ENCODE measurements around the gene CYP8B1. TPM values are rescaled to one million over a fixed set of nuclear protein-coding genes. Genes with fewer than 3 reads are reported as not detected.

Gene CYP8B1
- total and polyA plus RNA-seq, 2 donors (not counting 1 experiment from before 2014, with no cell fraction given): not detected

GRCh38 chr3:42839616-42840015 is 36.1 kb downstream of the CYP8B1 start:
- H3K27ac ChIP-seq (ENCODE audit: insufficient read depth, low read length): no peak overlapping the region
- peaks cover 4% of the 10 kb centered on the region for H3K27me3 ChIP-seq (ENCODE audit: control insufficient read depth, insufficient read depth, low read length)
- no peaks in the 10 kb centered on the region for H3K4me1 ChIP-seq (ENCODE audit: control insufficient read depth, extremely low read depth, insufficient read depth, low read length)
- no peaks in the 10 kb centered on the region for H4K20me1 ChIP-seq (ENCODE audit: control insufficient read depth, extremely low read depth, insufficient read depth, low read length)
- H3K4me2 ChIP-seq (ENCODE audit: extremely low read depth, insufficient read depth, low read length): peak overlapping the region; percentile 89
- DNase-seq (ENCODE audit: low read depth in 2 of 2): peak; percentile 59 to 78
- TF ChIP-seq, protein P1, sequence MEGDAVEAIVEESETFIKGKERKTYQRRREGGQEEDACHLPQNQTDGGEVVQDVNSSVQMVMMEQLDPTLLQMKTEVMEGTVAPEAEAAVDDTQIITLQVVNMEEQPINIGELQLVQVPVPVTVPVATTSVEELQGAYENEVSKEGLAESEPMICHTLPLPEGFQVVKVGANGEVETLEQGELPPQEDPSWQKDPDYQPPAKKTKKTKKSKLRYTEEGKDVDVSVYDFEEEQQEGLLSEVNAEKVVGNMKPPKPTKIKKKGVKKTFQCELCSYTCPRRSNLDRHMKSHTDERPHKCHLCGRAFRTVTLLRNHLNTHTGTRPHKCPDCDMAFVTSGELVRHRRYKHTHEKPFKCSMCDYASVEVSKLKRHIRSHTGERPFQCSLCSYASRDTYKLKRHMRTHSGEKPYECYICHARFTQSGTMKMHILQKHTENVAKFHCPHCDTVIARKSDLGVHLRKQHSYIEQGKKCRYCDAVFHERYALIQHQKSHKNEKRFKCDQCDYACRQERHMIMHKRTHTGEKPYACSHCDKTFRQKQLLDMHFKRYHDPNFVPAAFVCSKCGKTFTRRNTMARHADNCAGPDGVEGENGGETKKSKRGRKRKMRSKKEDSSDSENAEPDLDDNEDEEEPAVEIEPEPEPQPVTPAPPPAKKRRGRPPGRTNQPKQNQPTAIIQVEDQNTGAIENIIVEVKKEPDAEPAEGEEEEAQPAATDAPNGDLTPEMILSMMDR (conservative IDR thresholded peaks at IDR 0.05 in 1 of 2, IDR thresholded peaks at IDR 0.05 in 1 of 2; ENCODE audit: low read depth in 1 of 2, low read length in 2 of 2): peak; percentile 75 to 86
- TF ChIP-seq EZH2 (IDR thresholded peaks at IDR 0.05; ENCODE audit: low read length, missing control alignments): no peak
- peak overlapping the region; percentile 74 for H2AFZ ChIP-seq (ENCODE audit: low read length)
- H3K9me3 ChIP-seq (ENCODE audit: control insufficient read depth, insufficient read depth, low read depth, low read length): no peaks in the 10 kb centered on the region
- H3K9ac ChIP-seq (ENCODE audit: insufficient read depth, low read length): no peak overlapping the region
- H3K4me3 ChIP-seq (replicated peaks in 1 of 4; ENCODE audit: control extremely low read depth in 1 of 4, insufficient read depth in 1 of 4, low read depth in 3 of 4, low read length in 4 of 4): peak overlapping the region in 3 of 4 experiments; percentile 33 to 40 (median 34)
- H3K79me2 ChIP-seq (ENCODE audit: control insufficient read depth, insufficient read depth, low read length): no peaks in the 10 kb centered on the region
- H3K36me3 ChIP-seq (ENCODE audit: control insufficient read depth, insufficient read depth, low read length): no peaks in the 10 kb centered on the region

DNA sequence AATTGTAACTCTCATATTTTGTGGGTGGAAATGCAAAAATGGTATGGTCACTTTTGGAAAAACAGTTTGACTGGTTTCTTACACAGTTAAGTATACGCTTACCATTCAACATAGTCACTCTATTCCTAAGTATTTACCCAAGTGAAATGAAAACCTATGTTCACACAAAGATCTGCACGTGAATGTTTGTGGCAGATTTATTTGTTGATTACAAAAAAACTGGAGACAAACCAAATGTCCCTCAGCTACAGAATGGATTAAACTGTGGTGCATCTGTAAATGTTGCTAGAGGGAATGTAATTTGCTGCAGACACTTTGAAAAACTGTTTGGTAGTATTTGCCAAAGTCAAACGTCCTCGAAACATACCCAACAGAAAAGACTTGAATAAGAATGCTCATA is 37.1 kb downstream of the CYP8B1 start:
- Histone ChIP-seq H3K27me3 (ENCODE audit: control insufficient read depth, insufficient read depth, low read length) (peaks cover 4% of the 10 kb centered on the region), H4K20me1 (ENCODE audit: control insufficient read depth, extremely low read depth, insufficient read depth, low read length) (no peaks in the 10 kb centered on the region), H3K27ac (ENCODE audit: insufficient read depth, low read length) (no peak overlapping the region), H3K4me2 (ENCODE audit: extremely low read depth, insufficient read depth, low read length) (no peak overlapping the region), H3K79me2 (ENCODE audit: control insufficient read depth, insufficient read depth, low read length) (no peaks in the 10 kb centered on the region), H3K9me3 (ENCODE audit: control insufficient read depth, insufficient read depth, low read depth, low read length) (no peaks in the 10 kb centered on the region), H3K36me3 (ENCODE audit: control insufficient read depth, insufficient read depth, low read length) (no peaks in the 10 kb centered on the region), H2AFZ (ENCODE audit: low read length) (no peak overlapping the region), H3K4me1 (ENCODE audit: control insufficient read depth, extremely low read depth, insufficient read depth, low read length) (no peaks in the 10 kb centered on the region), H3K9ac (ENCODE audit: insufficient read depth, low read length) (no peak overlapping the region), H3K4me3 (replicated peaks in 1 of 4; ENCODE audit: control extremely low read depth in 1 of 4, insufficient read depth in 1 of 4, low read depth in 3 of 4, low read length in 4 of 4) (no peak overlapping the region)
- DNase-seq (ENCODE audit: low read depth in 2 of 2): no peak
- TF ChIP-seq, protein P1 (conservative IDR thresholded peaks at IDR 0.05 in 1 of 2, IDR thresholded peaks at IDR 0.05 in 1 of 2; ENCODE audit: low read depth in 1 of 2, low read length in 2 of 2): no peak
- no peak for TF ChIP-seq EZH2 (IDR thresholded peaks at IDR 0.05; ENCODE audit: low read length, missing control alignments)

- H3K36me3 ChIP-seq (ENCODE audit: control insufficient read depth, insufficient read depth, low read length): no peaks in the 10 kb centered on the region
- H2AFZ ChIP-seq (ENCODE audit: low read length): no peak overlapping the region
- TF ChIP-seq, protein P1 (conservative IDR thresholded peaks at IDR 0.05 in 1 of 2, IDR thresholded peaks at IDR 0.05 in 1 of 2; ENCODE audit: low read depth in 1 of 2, low read length in 2 of 2): no peak
- no peak for TF ChIP-seq EZH2 (IDR thresholded peaks at IDR 0.05; ENCODE audit: low read length, missing control alignments)
- no peaks in the 10 kb centered on the region for H3K79me2 ChIP-seq (ENCODE audit: control insufficient read depth, insufficient read depth, low read length)
- peaks cover 4% of the 10 kb centered on the region for H3K27me3 ChIP-seq (ENCODE audit: control insufficient read depth, insufficient read depth, low read length)
- no peaks in the 10 kb centered on the region for H3K4me1 ChIP-seq (ENCODE audit: control insufficient read depth, extremely low read depth, insufficient read depth, low read length)
- no peaks in the 10 kb centered on the region for H4K20me1 ChIP-seq (ENCODE audit: control insufficient read depth, extremely low read depth, insufficient read depth, low read length)
- no peak for DNase-seq (ENCODE audit: low read depth in 2 of 2)
- H3K9me3 ChIP-seq (ENCODE audit: control insufficient read depth, insufficient read depth, low read depth, low read length): no peaks in the 10 kb centered on the region
- H3K4me3 ChIP-seq (replicated peaks in 1 of 4; ENCODE audit: control extremely low read depth in 1 of 4, insufficient read depth in 1 of 4, low read depth in 3 of 4, low read length in 4 of 4): no peak overlapping the region
- H3K9ac ChIP-seq (ENCODE audit: insufficient read depth, low read length): no peak overlapping the region
- H3K27ac ChIP-seq (ENCODE audit: insufficient read depth, low read length): no peak overlapping the region
- no peak overlapping the region for H3K4me2 ChIP-seq (ENCODE audit: extremely low read depth, insufficient read depth, low read length)
Observed at GRCh38 chr3:42836150-42837123, 39.2 kb downstream of the CYP8B1 start.

Measured in fibroblast of lung (primary cell).